Measurements from ENCODE around the gene FBP1.
"Not testable (repeated sequence)": the region's sequence is repeated elsewhere in the genome, so short reads cannot be mapped to it uniquely, and the experiment has no call there.

GRCh38 chr9:94592683-94593082, 46.6 kb downstream of the FBP1 start:
- not testable (repeated sequence) for TF ChIP-seq CTCF (IDR thresholded peaks at IDR 0.05; ENCODE audit: low read length); EZH2 (IDR thresholded peaks at IDR 0.05; ENCODE audit: borderline replicate concordance, low read length)

Measured in OCI-LY1 (cell line).